NCI-H1105 (cell line): ENCODE measurements around the gene GALK2.
A peak's percentile ranks its signal among the peaks of the same experiment; 100 is the strongest.

Experiments
- DNase-seq: peaks from one replicate; lab custom pipeline; 2025; lab: John Stamatoyannopoulos, UW

GALK2 gene

DNA sequence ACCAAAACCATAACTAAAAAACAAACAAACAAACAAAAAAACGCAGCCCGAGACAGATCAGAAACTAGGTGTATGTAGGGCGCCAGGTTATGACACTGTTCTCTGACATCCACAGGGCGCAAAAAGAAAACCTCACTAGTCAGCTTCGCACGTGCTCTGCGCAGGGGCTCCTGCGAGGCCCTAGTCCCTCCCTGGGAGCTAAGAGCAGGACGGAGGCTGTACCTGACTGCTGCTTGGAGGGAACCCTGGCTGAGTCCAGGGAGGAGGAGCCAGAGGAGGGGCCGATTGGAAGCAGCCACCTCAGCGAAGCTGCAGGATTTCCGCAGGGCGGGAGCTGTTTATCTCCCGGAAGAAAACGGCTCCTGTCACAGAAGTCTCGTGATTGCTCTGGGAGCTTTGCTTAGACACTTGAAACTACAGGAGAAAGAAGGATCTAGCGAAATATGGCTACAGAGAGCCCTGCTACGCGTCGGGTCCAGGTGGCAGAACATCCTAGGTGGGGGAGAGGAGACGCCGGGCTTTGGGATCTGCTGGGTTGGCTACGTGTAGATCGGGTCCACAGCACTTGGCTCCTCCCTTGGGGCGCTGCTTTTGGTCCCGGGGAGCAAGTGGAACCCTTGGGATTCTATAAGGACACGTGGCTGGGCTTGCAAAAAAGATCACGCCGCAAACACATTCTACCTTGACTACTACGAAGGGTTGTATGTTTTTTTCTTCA, at the start of gene GALK2:
TSS of gene GALK2 (plus strand) at position 368 of the 718 bp plus-strand sequence. CDS start at position 444, 76 bp downstream.
- peak; percentile 75 for DNase-seq

DNA sequence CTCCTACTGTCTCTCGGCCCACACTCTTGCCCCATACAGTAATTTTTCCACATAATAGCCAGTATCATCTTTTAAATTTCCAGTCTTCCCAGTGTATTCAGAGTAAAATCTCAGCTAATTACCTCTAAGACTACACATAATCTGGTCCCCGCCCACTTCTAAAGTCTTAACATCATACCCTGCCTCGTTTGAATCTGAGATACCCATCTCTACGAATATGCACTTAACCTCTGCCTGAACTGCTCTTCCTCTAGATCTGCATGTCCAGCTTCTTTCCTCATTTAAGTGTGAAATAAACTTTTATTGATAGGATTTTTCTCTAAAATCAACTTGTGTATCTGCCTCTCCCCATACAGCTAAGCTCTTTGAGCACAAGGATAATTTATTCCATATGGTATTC, 49.2 kb upstream of the GALK2 start:
- DNase-seq, result no peak

DNA sequence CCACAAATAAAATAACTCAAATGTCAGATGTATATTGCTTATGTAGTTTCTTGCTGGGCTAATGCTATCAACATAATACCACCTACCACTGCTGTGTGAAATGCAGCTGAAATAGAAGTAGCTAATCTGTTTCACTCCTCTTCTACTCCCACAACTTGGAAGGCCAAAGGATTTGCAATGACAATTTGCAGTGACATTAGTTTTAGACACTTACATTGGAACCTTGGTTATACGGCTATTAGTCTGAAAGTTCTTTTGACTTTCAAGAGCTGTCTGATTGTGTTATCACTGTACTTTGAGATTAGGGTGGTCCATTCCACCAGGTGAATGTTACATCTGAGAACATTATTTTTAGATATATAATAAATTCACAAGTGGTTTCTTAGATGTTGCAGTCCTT, 48.1 kb upstream of the GALK2 start:
- no peak for DNase-seq

DNA sequence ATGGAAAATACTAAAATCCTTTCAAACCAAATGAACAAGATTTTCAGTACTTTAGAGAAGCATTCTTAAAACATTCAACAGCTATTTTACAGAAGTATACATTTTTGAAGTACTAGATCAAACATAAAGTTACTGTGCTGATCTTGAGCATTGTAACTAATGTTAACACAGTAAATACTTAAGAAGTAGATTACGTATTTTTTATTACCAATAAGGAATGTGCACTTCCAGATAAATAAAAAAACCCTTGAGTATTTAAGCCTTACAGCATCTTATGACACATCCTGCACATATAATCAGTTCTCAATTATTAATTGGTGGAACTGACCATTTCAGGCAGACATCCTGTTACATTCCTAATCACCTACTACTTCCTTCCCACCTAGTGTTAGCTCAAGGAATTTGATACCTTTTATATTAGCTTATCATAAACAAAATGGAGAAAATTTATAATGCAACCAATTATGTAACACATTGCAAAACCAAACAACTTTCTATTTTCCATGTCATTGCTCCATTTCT, 47.4 kb upstream of the GALK2 start:
- DNase-seq, result no peak

DNA sequence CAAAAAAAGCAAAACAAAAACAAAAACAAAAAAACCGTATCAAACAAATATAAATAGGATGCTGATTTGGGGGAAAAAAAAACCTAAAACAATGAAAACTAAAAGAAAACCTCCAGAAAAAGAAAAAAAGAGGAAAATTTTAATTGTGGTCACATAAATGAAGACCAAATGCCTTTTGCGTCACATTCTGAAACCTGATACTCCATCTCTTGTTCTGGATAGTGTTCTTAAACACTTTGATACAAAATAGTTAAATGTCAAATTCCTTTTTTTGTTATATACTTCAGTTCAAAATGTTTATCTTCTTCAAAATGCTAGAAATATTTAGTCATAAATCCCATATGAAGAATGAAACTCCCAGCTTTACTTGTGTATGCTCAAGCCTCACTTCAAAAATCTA, 45.7 kb upstream of the GALK2 start:
- DNase-seq, result no peak

DNA sequence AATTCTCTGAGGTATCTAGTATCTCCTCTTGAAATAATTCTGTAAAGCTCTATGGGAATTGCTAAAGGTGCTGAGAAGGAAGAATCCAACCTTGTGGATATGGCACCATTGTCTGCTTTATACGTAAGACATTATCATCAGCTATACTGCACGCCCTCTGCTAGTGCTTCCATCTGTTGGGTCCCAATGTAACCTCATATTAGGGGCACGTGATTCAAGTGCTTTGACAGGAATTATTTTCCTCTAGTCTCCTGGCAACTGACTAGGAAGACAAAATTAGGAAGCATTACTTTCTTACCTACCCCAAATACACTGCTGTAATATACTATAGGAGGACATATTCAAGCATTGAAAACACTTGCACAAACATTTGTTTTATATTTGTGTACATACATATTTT, 38.6 kb upstream of the GALK2 start:
- DNase-seq, result no peak

DNA sequence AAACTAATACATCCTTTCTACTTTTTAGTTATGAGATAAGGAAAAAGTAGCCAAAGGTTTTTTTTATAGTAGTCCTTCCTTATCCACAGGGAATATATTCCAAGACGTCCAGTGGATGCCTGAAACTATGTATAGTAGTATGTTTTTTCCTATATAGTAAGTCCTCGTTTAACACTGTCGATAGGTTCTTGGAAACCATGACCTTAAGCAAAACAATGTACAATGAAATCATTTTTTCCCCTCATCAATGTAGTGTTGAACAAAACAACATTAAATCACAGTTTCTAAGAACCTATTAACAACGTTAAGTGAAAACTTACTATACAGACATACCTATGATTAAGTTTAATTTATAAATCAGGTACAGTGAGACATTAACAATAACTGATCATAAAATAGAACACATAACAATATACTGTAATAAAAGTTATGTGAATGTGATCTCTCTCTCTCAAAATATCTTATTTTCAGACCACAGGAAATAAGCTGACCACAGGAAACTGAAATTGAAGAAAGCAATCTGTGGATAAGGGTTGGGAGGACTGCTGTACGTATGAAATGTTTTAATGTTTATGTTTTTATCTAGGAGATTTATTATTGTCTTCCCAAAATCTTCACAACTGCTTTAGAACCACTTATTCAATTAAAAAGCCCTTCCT, 35.2 kb upstream of the GALK2 start:
- no peak for DNase-seq

DNA sequence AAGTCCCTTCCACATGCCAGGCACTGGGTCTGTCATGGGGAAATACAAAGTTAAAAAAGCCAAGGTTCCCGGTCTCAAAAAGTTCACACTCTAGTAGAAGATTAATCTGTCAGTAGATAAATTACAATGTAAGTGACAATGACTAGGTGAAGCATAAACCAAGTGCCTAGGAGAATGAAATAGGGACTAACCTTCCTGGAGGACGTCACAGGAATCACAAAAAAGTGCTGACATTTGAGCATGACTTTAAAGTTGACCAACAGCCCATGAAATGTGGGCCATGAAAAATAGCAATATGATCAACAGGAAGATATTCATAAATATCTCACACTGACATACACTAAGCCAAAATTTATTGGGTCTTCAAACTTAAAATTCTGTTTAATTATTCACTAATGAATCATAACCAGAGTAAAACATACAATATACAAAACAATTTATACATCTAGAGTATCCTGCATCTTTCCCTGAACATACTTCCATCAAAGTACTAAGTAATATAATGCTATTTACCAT, 34.6 kb upstream of the GALK2 start:
- no peak for DNase-seq

DNA sequence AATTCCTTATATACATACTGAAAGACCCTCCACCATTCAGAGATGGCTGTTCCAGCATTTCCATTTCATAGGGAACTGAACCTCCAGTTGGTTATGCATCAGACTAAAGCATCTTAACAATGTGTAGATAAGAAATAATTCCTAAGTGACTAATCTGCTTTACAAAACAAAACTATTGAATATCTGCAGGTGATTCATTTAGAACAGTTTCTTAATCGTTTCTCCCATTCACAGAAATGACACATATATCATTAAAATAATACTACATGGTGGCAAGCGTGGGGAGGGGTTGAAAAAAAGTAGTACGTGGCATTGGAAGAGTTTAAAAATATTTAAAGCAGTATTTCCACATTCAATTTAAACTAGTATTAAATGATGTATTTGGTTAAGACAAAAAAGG, 34.1 kb upstream of the GALK2 start:
- no peak for DNase-seq

DNA sequence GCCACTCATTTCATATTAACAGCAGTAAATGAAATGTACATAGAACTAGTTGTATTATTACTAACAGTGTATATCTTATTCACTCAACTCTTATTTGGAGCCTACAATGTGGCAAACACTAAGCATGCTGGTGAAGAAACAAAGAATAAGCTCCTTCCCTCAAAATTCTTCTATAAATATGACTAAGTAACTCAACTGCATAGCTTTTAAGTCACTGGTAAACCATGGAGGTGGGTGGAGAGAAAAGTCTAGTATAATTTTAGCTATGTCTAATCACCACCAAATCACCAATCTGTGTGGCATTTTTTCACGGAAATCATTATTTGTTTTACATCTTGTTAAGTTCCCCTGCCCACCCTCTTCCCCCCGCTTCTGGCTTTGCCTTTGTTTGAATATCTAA, 32.2 kb upstream of the GALK2 start:
- DNase-seq, result no peak

DNA sequence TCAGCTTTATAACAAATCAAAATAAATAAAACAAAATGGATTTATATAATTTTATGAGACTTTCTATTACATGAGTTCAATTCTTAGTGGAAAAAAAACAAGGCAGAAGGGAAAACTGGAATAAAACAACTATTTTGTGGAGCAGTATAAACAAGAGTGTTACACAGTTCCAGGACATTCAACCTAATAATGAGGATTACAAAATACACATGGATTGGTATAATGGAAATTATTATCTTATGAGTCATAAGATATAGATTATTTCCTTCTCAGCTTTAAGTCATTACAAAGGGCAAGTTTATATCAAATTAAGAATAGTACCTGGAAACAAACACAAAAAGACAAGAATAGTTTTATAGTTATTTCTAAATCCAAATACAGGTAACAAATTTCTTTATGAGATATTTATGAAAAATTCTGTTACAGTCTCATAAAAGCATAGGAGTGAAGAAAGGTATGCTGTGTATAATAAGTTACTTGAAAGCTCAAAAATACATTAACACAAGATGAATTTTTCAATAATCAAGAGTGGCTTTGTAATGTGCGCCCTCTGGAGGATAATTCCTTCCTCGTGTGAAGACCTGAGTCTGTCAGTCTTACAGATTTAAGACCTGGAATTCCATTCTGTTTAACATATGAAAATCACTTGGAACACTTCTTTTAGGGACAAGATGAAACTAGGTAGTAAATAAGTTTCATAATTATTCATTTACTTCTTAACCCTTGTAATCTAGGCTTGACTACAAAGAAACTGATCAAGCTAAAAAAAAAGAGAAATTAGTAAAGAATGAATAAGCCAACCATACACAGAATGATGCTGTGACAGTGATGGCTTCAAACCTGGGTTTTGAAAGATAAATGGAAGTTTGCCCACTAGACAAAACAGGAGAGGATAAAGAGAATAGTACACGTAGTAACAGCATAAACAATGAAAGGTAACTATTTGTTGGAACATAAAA, 24.1 kb upstream of the GALK2 start:
- DNase-seq, result peak; percentile 0

DNA sequence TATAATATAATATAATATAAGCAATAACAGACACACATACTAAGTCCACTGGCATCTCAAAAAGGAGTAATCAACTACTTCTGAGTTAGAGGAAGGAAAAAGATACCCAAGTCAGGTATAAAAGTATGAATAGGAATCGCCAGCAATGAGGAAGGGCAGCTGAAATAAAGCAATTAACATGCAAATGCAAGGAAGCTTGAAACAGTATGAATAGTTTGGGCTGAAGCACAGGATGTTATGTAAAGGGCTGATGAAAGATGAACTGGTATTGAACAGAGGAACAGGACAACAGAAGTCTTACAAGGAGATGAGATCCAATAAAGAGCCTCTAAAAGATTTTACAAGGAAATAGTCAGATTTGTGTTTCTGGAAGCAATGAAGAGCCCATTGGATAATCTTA, 21.7 kb upstream of the GALK2 start:
- no peak for DNase-seq

DNA sequence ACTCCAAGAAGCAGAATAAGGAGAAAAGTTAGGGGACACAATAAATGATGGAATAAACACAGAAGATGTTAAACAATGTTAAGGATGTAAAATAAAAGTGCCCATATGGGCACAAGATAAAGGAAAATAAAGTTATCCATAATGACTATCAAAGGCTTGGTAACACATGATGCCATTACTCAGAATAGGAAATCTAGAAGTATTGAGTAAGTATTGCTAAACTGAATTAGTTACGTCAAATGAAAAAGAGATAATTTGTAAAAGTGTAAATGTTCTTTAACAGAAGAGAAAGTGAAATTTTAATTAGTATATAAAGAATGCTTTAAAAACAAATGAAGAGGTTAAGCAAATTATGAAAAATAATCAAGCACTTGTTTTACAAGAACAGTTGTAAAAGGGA, 21.3 kb upstream of the GALK2 start:
- no peak for DNase-seq

DNA sequence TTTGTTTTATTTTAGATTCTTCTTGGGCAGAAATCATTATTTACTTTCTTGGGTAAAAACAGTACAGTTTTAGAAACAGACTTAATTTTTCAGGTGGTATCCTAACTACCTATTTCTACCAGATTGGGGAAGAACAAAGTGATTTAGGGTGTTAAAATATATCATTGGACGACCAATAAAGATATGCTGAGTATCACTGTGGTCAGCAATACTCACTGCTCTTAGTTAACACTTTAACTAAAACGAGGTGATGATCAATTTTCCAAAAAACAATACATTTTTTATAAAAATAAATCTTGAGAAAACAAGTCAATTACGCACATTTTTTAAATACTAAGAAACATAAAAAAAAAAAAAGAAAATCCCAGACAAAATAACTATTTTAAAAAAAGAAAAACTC, 18.2 kb upstream of the GALK2 start:
- DNase-seq, result no peak

DNA sequence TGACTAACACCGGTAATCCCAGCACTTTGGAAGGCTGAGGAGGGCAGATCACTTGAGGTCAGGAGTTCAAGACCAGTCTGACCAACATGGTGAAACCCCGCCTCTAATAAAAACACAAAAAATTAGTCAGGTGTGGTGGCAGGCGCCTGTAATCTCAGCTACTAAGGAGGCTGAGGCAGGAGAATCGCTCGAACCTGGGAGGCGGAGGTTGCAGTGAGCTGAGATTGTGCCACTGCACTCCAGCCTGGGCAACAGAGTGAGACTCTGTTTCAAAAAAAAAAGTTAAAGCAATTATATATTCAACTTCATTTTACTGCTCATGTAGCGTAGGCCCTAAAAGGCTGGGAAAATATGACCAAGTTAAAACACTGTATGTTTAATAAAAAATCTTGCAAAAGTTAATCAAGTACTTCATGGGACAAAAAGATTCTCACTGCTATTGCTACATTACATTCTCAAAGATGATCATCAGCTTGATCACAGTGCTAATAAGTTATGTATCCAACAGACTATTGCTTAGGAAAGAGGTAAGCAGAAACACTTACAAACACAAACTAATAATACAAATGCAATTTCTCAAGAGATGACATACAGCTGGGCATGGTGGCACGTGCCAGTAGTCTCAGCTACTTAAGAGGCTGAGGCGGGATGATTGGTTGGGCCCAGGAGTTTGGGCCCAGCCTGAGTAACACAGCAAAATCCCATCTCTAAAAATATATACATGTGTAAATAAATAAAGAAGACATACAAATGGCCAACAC, 17.3 kb upstream of the GALK2 start:
- no peak for DNase-seq

DNA sequence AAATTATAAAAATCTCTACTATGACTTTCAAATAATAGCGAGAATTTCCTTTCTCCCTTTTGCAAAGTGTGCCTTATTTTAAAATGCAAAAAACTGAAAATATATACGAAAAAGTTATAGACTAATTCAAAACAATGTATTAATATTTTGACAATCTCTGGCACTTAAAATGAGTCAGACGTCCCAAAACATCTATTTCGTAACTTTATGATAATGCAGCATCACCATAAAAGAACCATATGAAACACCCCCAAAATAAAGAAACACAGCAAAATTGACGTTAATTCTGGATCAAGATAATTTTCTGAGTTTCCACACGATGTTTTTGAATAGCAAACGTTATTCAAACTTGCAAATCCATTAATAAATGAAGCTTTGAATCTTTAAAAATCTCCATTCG, 15.7 kb upstream of the GALK2 start:
- no peak for DNase-seq

DNA sequence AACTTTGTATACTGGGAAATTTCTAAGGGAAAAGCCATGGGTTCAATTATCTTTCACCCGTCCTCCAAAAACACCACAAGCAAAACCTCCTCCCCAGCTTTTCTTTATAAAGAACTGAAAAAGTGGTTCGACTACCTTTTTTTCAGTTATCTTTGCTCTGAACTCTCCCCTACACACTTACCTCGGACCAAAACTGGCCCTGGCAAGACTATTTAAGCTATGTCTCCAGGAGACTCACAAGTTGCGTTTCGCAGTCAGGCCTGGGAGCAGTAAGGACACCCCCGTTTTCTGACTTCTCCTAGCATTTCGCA, 15.3 kb upstream of the GALK2 start:
- DNase-seq, result no peak

DNA sequence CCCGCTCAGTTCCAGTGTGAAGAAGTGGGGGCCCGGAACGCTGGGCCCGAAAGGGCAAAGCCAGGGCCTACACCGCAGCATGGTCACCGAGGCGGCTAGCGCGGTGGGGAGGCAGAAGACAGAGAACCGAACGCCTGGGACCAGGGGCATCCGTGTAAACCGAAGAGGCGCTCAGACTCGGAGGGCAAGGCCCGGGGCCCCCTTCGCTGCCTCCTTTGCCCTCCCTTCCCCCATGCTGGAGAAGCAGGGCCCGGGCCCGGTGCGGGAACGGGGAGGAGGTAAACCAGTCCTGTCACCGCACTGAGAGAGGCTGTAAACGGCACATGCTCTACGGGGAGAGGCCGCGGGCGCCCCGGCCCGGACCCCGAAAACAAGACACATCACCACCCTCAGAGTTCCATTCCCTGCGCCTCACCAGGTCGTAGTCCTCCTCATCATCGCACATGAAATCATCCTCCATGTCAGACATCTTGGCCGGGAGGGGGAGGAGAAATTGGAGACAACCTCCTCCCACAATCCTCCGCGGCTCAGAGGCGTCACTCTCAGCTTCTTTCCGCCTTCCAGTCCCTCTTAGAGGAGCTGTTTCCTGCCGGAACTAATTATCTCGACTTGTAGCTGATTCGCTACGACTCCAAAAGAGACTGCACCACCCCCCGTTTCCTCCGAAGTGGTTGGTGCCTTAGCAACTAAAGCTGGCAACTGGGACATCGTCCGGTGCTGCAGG, 14.8 kb upstream of the GALK2 start, which contains the start of gene COPS2:
TSS of gene COPS2 (minus strand) at position 490 of the 724 bp plus-strand sequence. CDS start at position 469, 21 bp downstream.
- DNase-seq, result peak; percentile 82

DNA sequence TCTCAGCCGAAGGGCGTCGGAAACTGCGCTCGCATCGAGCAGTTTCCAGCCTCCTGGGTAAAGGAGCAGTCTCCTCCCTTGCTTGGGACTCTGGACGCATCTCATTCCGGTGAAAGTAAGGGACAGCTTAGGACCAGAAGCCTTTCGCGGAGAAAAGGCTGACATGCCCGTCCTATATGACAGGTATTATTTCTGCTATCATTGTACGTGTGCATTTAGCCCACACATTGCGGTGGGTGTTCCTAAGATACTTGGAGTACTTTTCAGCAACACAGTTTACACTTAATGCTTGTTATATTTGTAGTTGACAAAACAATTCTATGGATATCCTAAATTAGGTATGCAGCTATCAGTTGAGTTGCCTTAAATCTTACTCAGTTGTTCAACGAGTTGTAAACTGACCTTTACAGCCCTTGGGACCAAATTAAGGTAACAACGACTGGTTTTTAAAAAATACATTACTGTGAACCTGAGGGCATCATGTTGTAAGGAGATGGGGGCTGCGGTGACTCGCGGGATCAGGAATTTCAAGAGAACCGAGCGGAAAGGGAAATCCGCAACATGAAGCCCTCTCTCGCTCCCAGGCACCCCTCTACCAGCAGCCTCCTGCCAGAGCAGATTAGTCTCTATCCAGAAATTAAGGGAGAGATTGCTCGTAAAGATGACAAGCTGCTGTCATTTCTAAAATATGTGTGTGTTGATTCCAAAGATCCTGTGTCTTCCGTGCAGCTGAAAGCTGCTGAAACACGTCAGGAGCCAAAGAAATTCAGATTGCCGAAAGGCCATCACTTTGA, 14.0 kb upstream of the GALK2 start:
- no peak for DNase-seq

DNA sequence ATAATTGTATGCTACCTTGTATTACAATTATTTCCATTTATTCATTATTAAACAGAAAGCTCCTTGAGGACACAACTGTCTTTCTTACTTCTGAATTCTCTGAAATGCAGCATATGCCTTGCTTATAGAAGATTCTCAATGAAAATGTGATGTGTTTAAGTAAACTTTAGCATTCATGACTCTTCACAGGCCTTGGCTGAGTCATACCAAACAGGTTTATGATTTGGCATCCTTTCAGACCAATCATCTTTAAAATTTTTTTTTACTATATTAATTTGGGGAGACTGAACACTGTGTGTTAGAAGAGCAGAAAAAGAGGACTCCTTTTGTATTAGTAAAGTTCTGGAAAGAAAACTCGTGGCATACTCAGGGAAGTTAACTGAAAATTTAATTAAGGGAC, 6.4 kb upstream of the GALK2 start:
- DNase-seq, result no peak
